GM12874 (cell line): ENCODE results near the gene MAGI1.

ENCODE experiments used
- TF ChIP-seq, protein P1 (sequence below): IDR thresholded peaks from 2 replicates; pipeline ENCODE4 v1.5.1; 2011; ENCODE audit warnings: low read depth, mild to moderate bottlenecking, control low read depth, low read length, moderate library complexity; ENCODE audit not compliant: insufficient read depth

The MAGI1 gene

GRCh38 chr3:65660000-65660598, 378.6 kb downstream of the MAGI1 start:
- TF ChIP-seq, protein P1, sequence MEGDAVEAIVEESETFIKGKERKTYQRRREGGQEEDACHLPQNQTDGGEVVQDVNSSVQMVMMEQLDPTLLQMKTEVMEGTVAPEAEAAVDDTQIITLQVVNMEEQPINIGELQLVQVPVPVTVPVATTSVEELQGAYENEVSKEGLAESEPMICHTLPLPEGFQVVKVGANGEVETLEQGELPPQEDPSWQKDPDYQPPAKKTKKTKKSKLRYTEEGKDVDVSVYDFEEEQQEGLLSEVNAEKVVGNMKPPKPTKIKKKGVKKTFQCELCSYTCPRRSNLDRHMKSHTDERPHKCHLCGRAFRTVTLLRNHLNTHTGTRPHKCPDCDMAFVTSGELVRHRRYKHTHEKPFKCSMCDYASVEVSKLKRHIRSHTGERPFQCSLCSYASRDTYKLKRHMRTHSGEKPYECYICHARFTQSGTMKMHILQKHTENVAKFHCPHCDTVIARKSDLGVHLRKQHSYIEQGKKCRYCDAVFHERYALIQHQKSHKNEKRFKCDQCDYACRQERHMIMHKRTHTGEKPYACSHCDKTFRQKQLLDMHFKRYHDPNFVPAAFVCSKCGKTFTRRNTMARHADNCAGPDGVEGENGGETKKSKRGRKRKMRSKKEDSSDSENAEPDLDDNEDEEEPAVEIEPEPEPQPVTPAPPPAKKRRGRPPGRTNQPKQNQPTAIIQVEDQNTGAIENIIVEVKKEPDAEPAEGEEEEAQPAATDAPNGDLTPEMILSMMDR = no peak

DNA sequence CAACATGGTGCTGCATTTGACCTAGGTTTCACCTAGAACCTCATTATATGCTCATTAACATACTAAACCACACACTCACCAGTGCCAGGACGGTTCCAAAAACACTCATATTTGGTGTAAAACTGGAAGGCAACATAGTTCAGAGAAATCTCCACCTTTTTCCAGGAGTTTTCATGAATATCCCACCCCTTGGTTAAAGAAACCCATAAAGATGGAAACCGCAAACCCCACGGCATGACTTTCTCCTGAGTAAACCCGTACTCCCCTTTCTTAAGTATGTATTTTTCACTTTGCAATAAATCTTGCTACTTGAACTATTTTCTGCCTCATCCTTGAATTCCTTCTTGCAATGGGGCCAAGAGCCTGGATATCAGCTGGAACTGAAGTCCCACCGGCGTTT, 379.3 kb downstream of the MAGI1 start:
- TF ChIP-seq, protein P1 = no peak

GRCh38 chr3:65658401-65658800, 380.3 kb downstream of the MAGI1 start:
- TF ChIP-seq, protein P1 = no peak

GRCh38 chr3:65655061-65655460, 383.7 kb downstream of the MAGI1 start:
- TF ChIP-seq, protein P1 = no peak

- TF ChIP-seq, protein P1 = no peak
These were observed 385.0 kb downstream of the MAGI1 start for GRCh38 chr3:65653731-65654130.

GRCh38 chr3:65650247-65650646, 388.5 kb downstream of the MAGI1 start:
- TF ChIP-seq, protein P1 = no peak

DNA sequence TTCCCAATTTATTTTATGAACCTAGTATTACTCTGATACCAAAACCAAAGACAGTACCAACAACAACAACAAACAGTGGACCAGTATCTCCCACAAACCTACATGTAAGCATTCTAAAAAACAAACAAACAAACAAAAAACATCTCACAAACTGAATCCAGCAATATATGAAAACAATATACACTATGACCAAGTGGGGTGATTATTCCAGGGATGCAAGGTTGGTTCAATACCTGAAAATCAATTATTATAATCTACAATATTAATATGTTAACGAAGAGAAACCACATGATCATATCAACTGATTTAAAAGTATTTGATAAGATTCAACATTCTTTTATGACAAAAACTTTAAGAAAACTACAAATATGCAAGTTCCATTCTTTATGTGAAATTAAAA, 391.3 kb downstream of the MAGI1 start:
- TF ChIP-seq, protein P1 = no peak
